HepG2 (cell line): ENCODE measurements around the gene TADA3. TPM values are rescaled to one million over a fixed set of nuclear protein-coding genes. Genes with fewer than 3 reads are reported as not detected.
A peak's percentile ranks its signal among the peaks of the same experiment; 100 is the strongest.

ENCODE experiments used
- ATAC-seq: fragments of 200-7000 bp; cut with Tn5 transposase; 3 replicates; pipeline ENCODE4 v1.9.1; 2020; ENCODE audit warnings: mild to moderate bottlenecking, moderate library complexity
- BruUV-seq: library from RNA; stranded (reverse); fragments of 400-500 nt; replicated peaks from 2 replicates; lab custom pipeline; 2021; lab: Mats Ljungman, UMichigan
- CTCF ChIA-PET: fragments of 300-600 bp; formaldehyde crosslinking; extraction: SDS; loops from one replicate; lab custom pipeline; 2021; ENCODE audit warnings: low total read pairs, inconsistent platforms, low intra/inter-chr PET ratio; lab: Yijun Ruan, JAX
- POLR2A ChIA-PET: fragments of 350-600 bp; sonication (Branson Sonifier 250); formaldehyde crosslinking; loops from one replicate; lab custom pipeline; 2020; ENCODE audit warnings: antibody characterized with exemption, inconsistent platforms; lab: Yijun Ruan, JAX
- DNase-seq: peaks from one replicate; pipeline ENCODE4 v3.0.0-alpha.2; 2015; ENCODE audit warnings: low spot score
- FAIRE-seq: peaks from 3 replicates; lab custom pipeline; 2011; peaks lifted over from hg19 to GRCh38; lab: Jason Lieb, UNC
- H2AFZ ChIP-seq: one replicate; pipeline ENCODE4 v1.6.1; 2011; ENCODE audit warnings: low read length, inconsistent platforms
- H3K27ac ChIP-seq: fragments of 300-600 bp; 3 replicates; pipeline ENCODE4 v1.8.0; 2011; ENCODE audit warnings: mixed run types, mild to moderate bottlenecking, mixed read lengths, low read length, inconsistent platforms; ENCODE audit not compliant: insufficient read depth; ENCODE audit errors: extremely low read length
- H3K27me3 ChIP-seq, 2 experiments: fragments of 200-600 bp in 1 of 2; 2 replicates in 1 of 2; 3 replicates in 1 of 2; pipeline versions ENCODE4 v1.6.0 to v1.8.0; 2011; ENCODE audit warnings: low read length in 2 of 2, mild to moderate bottlenecking in 2 of 2, moderate library complexity in 2 of 2, inconsistent platforms in 1 of 2; ENCODE audit not compliant: insufficient read depth in 2 of 2, control insufficient read depth in 1 of 2
- H3K36me3 ChIP-seq, 2 experiments: fragments of 200-600 bp in 1 of 2; replicated peaks in 1 of 2; 2 replicates in 1 of 2; 3 replicates in 1 of 2; pipeline versions ENCODE4 v1.5.1 to v1.8.0; 2011; ENCODE audit warnings: low read length in 2 of 2, inconsistent platforms in 1 of 2; ENCODE audit not compliant: insufficient read depth in 2 of 2, control insufficient read depth in 1 of 2
- H3K4me1 ChIP-seq: 2 replicates; pipeline ENCODE4 v1.5.1; 2012; ENCODE audit warnings: low read length, inconsistent platforms; ENCODE audit not compliant: insufficient read depth
- H3K4me2 ChIP-seq: 2 replicates; pipeline ENCODE4 v1.6.0; 2011; ENCODE audit warnings: low read depth, low read length, inconsistent platforms
- H3K4me3 ChIP-seq, 3 experiments: fragments of 200-600 bp in 1 of 3; sonication (generic), shearing (Covaris generic) in 1 of 3; replicated peaks in 1 of 3; 2 replicates each; pipeline ENCODE4 v1.5.1; 2011 to 2016; ENCODE audit warnings: low read length in 3 of 3, inconsistent platforms in 2 of 3, low read depth in 2 of 3, mild to moderate bottlenecking in 2 of 3, control low read depth in 1 of 3, mixed read lengths in 1 of 3; ENCODE audit not compliant: insufficient read depth in 1 of 3
- H3K79me2 ChIP-seq: one replicate; pipeline ENCODE4 v1.6.1; 2011; ENCODE audit warnings: low read length, inconsistent platforms; ENCODE audit not compliant: insufficient read depth
- H3K9ac ChIP-seq: 2 replicates; pipeline ENCODE4 v1.6.0; 2011; ENCODE audit warnings: mild to moderate bottlenecking, low read depth, low read length, inconsistent platforms; ENCODE audit not compliant: insufficient read depth
- H3K9me3 ChIP-seq: 2 replicates; pipeline ENCODE4 v1.5.1; 2012; ENCODE audit warnings: mild to moderate bottlenecking, low read length
- H4K20me1 ChIP-seq: 2 replicates; pipeline ENCODE4 v1.6.0; 2011; ENCODE audit warnings: inconsistent platforms, mild to moderate bottlenecking, low read length, moderate library complexity; ENCODE audit not compliant: insufficient read depth
- HBP1 ChIP-seq: IDR thresholded peaks from 2 replicates; pipeline ENCODE4 v1.6.1; 2016; ENCODE audit warnings: low read depth, control low read depth
- ISL2 ChIP-seq: sonication (generic); formaldehyde crosslinking; IDR thresholded peaks from 2 replicates; pipeline ENCODE4 v1.5.0; 2020; ENCODE audit warnings: missing genetic modification reagents
- KAT8 ChIP-seq: IDR thresholded peaks from 2 replicates; pipeline ENCODE4 v1.6.1; 2016; ENCODE audit warnings: missing genetic modification reagents, missing compliant biosample characterization
- MED1 ChIP-seq: sonication (generic); formaldehyde crosslinking; IDR thresholded peaks from 2 replicates; pipeline ENCODE4 v1.4.0; 2020; ENCODE audit warnings: missing genetic modification reagents
- MTA1 ChIP-seq: sonication (generic); formaldehyde crosslinking; IDR thresholded peaks from 2 replicates; pipeline ENCODE4 v1.4.0; 2020; ENCODE audit warnings: missing genetic modification reagents, mild to moderate bottlenecking, borderline replicate concordance
- MYC ChIP-seq: sonication (generic); formaldehyde crosslinking; IDR thresholded peaks from 2 replicates; pipeline ENCODE4 v1.9.0; 2021; ENCODE audit warnings: missing genetic modification reagents, borderline replicate concordance
- RFX3 ChIP-seq: IDR thresholded peaks from 2 replicates; pipeline ENCODE4 v1.6.1; 2016; ENCODE audit warnings: missing biosample characterization, missing genetic modification reagents
- SAP130 ChIP-seq: IDR thresholded peaks from 2 replicates; pipeline ENCODE4 v1.6.1; 2016; ENCODE audit warnings: low read depth
- SNAI1 ChIP-seq: sonication (generic); formaldehyde crosslinking; IDR thresholded peaks from 2 replicates; pipeline ENCODE4 v1.5.0; 2020; ENCODE audit warnings: mild to moderate bottlenecking, missing genetic modification reagents, borderline replicate concordance
- ZBTB42 ChIP-seq: sonication (generic); formaldehyde crosslinking; IDR thresholded peaks from 2 replicates; pipeline ENCODE4 v1.5.0; 2020; ENCODE audit warnings: mild to moderate bottlenecking, missing genetic modification reagents
- ZBTB7A ChIP-seq: sonication (generic); formaldehyde crosslinking; IDR thresholded peaks from 2 replicates; pipeline ENCODE4 v1.8.0; 2022; ENCODE audit warnings: mild to moderate bottlenecking, missing genetic modification reagents
- ZNF10 ChIP-seq: sonication (generic); formaldehyde crosslinking; IDR thresholded peaks from 2 replicates; pipeline ENCODE4 v1.4.0; 2020; ENCODE audit warnings: mild to moderate bottlenecking, low read depth, missing genetic modification reagents, borderline replicate concordance
- ZNF101 ChIP-seq: sonication (generic); formaldehyde crosslinking; IDR thresholded peaks from 2 replicates; pipeline ENCODE4 v1.4.0; 2020; ENCODE audit warnings: mild to moderate bottlenecking, low read depth, missing genetic modification reagents, borderline replicate concordance
- ZNF205 ChIP-seq: IDR thresholded peaks from 2 replicates; pipeline ENCODE4 v1.6.1; 2018; ENCODE audit warnings: missing biosample characterization, missing genetic modification reagents
- ZNF234 ChIP-seq: sonication (generic); formaldehyde crosslinking; conservative IDR thresholded peaks from 2 replicates; pipeline ENCODE4 v1.5.1; 2020; ENCODE audit warnings: mild to moderate bottlenecking, missing genetic modification reagents
- ZNF468 ChIP-seq: sonication (generic); formaldehyde crosslinking; IDR thresholded peaks from 2 replicates; pipeline ENCODE4 v1.8.0; 2022; ENCODE audit warnings: mild to moderate bottlenecking, moderate library complexity, missing genetic modification reagents
- ZNF607 ChIP-seq: sonication (generic); formaldehyde crosslinking; IDR thresholded peaks from 2 replicates; pipeline ENCODE4 v1.5.1; 2020; ENCODE audit warnings: missing genetic modification reagents, mild to moderate bottlenecking, borderline replicate concordance
- ZNF746 ChIP-seq: sonication (generic); formaldehyde crosslinking; IDR thresholded peaks from 2 replicates; pipeline ENCODE4 v1.8.0; 2022; ENCODE audit warnings: mild to moderate bottlenecking, missing genetic modification reagents
- WGBS: methylation state at CpG from one replicate; pipeline ENCODE4 v1.1.6; 2017; ENCODE audit warnings: low lambda C conversion rate; 5-methylcytosine and 5-hydroxymethylcytosine counted together
- in situ Hi-C: cut with HindIII; loops from 2 replicates; pipeline ENCODE4 v1.10.0; 2017; ENCODE audit warnings: low pct_unique_long_range_greater_than_20kb; ENCODE audit not compliant: extremely low pct_ligation_motif_present
- intact Hi-C: fragments of 100-400 bp; cut with micrococcal nuclease; formaldehyde crosslinking; loops from one replicate; pipeline ENCODE4 v1.10.0; 2022; ENCODE audit not compliant: unreplicated experiment
- polyA plus RNA-seq, 8 experiments: library from polyadenylated mRNA; depleted of rRNA in 3 of 8; stranded (reverse) in 7 of 8; unstranded in 1 of 8; fragments of >200 nt; fragmentation: Illumina TruSeq in 4 of 8; extraction: Trizol in 4 of 8; gene quantifications; 2 replicates each; pipeline versions ENCODE4 v1.2.1 to v1.2.3, GENCODE V29; 2011 to 2016; ENCODE audit warnings: low read depth in 4 of 8, missing spikeins in 1 of 8, mixed read lengths in 1 of 8; ENCODE audit not compliant: insufficient read depth in 1 of 8
- total RNA-seq, 5 experiments: library from RNA; depleted of rRNA; stranded (reverse); fragments of >200 nt; fragmentation: Illumina TruSeq; extraction: Trizol; gene quantifications; 2 replicates each; pipeline ENCODE4 v1.2.3, GENCODE V29; 2016; ENCODE audit warnings: low read depth in 1 of 5
- TF ChIP-seq, protein P1 (sequence below): IDR thresholded peaks from 2 replicates; pipeline ENCODE4 v1.6.1; 2016; ENCODE audit warnings: control low read depth
- TF ChIP-seq, protein P2 (sequence below): sonication (generic); formaldehyde crosslinking; IDR thresholded peaks from 2 replicates; pipeline ENCODE4 v1.4.0; 2020; ENCODE audit warnings: mild to moderate bottlenecking, low read depth, missing genetic modification reagents

TADA3 gene
- total and polyA plus RNA-seq, 2 of the 13 experiments (the other 11 are each of a cell fraction or from before 2014, with no cell fraction given): 32.1 to 37.1 TPM

DNA sequence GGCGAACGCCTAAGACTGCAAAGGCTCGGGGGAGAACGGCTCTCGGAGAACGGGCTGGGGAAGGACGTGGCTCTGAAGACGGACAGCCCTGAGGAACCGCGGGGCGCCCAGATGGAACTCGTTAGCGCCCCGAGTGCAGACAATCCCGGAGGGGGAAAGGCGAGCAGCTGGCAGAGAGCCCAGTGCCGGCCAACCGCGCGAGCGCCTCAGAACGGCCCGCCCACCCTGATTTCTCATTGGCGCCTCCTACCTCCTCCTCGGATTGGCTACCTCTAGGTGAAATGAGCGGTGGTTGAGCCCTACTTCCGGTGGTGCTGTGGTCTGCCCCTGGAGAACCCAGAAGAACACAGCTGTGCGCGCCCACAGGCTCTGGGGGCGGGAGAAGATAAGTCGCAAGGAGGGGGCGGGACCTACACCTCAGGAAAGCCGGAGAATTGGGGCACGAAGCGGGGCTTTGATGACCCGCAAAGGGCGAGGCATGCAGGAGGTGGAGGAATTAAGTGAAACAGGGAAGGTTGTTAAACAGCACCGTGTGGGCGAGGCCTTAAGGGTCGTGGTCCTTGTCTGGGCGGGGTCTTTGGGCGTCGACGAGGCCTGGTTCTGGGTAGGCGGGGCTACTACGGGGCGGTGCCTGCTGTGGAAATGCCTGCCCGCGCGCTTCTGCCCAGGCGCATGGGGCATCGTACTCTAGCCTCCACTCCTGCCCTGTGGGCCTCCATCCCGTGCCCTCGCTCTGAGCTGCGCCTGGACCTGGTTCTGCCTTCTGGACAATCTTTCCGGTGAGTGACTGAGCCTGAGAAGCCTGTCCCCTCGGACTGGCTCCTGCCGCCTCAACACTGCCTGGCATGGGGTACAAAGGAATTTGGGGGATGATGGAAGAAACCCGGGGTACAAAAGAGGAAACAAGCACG, 42.4 kb downstream of the TADA3 start, which contains the start of gene OGG1:
Gene OGG1, plus strand, starts transcription at position 308 of the 911 bp plus-strand sequence. Its CDS starts 335 bp downstream, at position 643.
- peak within 1 kb of the TSS; percentile 72 for H2AFZ ChIP-seq
- H3K4me2 ChIP-seq: peak within 1 kb of the TSS; percentile 90
- no peaks in the 10 kb centered on the region for H4K20me1 ChIP-seq
- H3K36me3 ChIP-seq: peaks cover 32 to 42% of the 10 kb centered on the region in 2 experiments
- peak within 1 kb of the TSS; percentile 83 to 93 (median 89) for H3K4me3 ChIP-seq
- H3K4me1 ChIP-seq: peaks cover 19% of the 10 kb centered on the region
- no peaks in the 10 kb centered on the region for H3K27me3 ChIP-seq
- intact Hi-C loops: loop anchor here (1.0 kb wide), 1 partner anchor 19 kb away; the partner anchor contains the start of gene BRPF1
- ATAC-seq (peak; percentile 95), FAIRE-seq (peak; percentile 96), DNase-seq (peak; percentile 96)
- H3K9ac ChIP-seq: peak within 1 kb of the TSS; percentile 77
- TSS peak; percentile 51 for BruUV-seq
- ChIA-PET POLR2A (interaction anchor here (1.0 to 4.0 kb wide), 15 partner anchors 10 to 498 kb away, joined by 3 to 50 read pairs (median 6); partner anchors contain the start of genes ARPC4, BRPF1, CAMK1 and MTMR14), CTCF (no interaction called here)
- H3K9me3 ChIP-seq: no peaks in the 10 kb centered on the region
- peaks cover 13% of the 10 kb centered on the region for H3K79me2 ChIP-seq
- in situ Hi-C loops: no loop called here
- 1% methylated on average over 34 of the region's 60 CpGs for WGBS
- peak within 1 kb of the TSS; percentile 72 for H3K27ac ChIP-seq
- TF ChIP-seq MTA1 (CRISPR knock-in tag) (peak; percentile 40; the same call in 1 of the 2 replicates), HBP1 (CRISPR knock-in tag) (no peak), ZNF607 (CRISPR knock-in tag) (0 out of 2 replicates have a peak, but pooled peaks have one; percentile 33), MYC (peak; percentile 73), ZNF234 (CRISPR knock-in tag) (no peak), SNAI1 (no peak), ISL2 (peak; percentile 60; the same call in 1 of the 2 replicates), ZNF10 (CRISPR knock-in tag) (no peak), ZBTB42 (CRISPR knock-in tag) (no peak), MED1 (CRISPR knock-in tag) (peak; percentile 63), ZNF101 (CRISPR knock-in tag) (no peak), KAT8 (peak; percentile 85), ZBTB7A (CRISPR knock-in tag) (0 out of 2 replicates have a peak, but pooled peaks have one; percentile 35), RFX3 (CRISPR knock-in tag) (no peak), ZNF746 (CRISPR knock-in tag) (no peak), ZNF205 (CRISPR knock-in tag) (no peak), ZNF468 (CRISPR knock-in tag) (no peak), SAP130 (CRISPR knock-in tag) (peak; percentile 90)
- TF ChIP-seq, protein P1, sequence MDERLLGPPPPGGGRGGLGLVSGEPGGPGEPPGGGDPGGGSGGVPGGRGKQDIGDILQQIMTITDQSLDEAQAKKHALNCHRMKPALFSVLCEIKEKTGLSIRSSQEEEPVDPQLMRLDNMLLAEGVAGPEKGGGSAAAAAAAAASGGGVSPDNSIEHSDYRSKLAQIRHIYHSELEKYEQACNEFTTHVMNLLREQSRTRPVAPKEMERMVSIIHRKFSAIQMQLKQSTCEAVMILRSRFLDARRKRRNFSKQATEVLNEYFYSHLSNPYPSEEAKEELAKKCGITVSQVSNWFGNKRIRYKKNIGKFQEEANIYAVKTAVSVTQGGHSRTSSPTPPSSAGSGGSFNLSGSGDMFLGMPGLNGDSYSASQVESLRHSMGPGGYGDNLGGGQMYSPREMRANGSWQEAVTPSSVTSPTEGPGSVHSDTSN (CRISPR knock-in tag): no peak
- TF ChIP-seq, protein P2, sequence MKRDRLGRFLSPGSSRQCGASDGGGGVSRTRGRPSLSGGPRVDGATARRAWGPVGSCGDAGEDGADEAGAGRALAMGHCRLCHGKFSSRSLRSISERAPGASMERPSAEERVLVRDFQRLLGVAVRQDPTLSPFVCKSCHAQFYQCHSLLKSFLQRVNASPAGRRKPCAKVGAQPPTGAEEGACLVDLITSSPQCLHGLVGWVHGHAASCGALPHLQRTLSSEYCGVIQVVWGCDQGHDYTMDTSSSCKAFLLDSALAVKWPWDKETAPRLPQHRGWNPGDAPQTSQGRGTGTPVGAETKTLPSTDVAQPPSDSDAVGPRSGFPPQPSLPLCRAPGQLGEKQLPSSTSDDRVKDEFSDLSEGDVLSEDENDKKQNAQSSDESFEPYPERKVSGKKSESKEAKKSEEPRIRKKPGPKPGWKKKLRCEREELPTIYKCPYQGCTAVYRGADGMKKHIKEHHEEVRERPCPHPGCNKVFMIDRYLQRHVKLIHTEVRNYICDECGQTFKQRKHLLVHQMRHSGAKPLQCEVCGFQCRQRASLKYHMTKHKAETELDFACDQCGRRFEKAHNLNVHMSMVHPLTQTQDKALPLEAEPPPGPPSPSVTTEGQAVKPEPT (CRISPR knock-in tag): peak; percentile 48; the same call in 1 of the 2 replicates
